GM19238 (cell line): ENCODE measurements around the gene GALNT17.
"Not testable (repeated sequence)": the region's sequence is repeated elsewhere in the genome, so short reads cannot be mapped to it uniquely, and the experiment has no call there.

ENCODE experiments used
- DNase-seq: peaks from one replicate; pipeline ENCODE4 v3.0.0; 2011; ENCODE audit warnings: low spot score; ENCODE audit not compliant: insufficient read length

GALNT17 gene

GRCh38 chr7:71618278-71618677, 486.3 kb downstream of the GALNT17 start:
- no peak for DNase-seq

GRCh38 chr7:71625545-71625944, 493.6 kb downstream of the GALNT17 start:
- DNase-seq: no peak

- no peak for DNase-seq
Measured at GRCh38 chr7:71626206-71626605, 494.3 kb downstream of the GALNT17 start.

- DNase-seq: no peak
Measured at GRCh38 chr7:71627651-71628050, 495.7 kb downstream of the GALNT17 start.

- no peak for DNase-seq
Measured at GRCh38 chr7:71630516-71630915, 498.6 kb downstream of the GALNT17 start.

- DNase-seq: no peak
Measured at GRCh38 chr7:71633551-71634008, 501.6 kb downstream of the GALNT17 start.

GRCh38 chr7:71635849-71636248, 503.9 kb downstream of the GALNT17 start:
- not testable (repeated sequence) for DNase-seq

GRCh38 chr7:71636329-71636728, 504.4 kb downstream of the GALNT17 start:
- DNase-seq: no peak

GRCh38 chr7:71637578-71637977, 505.6 kb downstream of the GALNT17 start:
- no peak for DNase-seq

GRCh38 chr7:71638108-71638507, 506.2 kb downstream of the GALNT17 start:
- no peak for DNase-seq

GRCh38 chr7:71639382-71640085, 507.6 kb downstream of the GALNT17 start:
- DNase-seq: no peak

GRCh38 chr7:71643031-71643430, 511.1 kb downstream of the GALNT17 start:
- not testable (repeated sequence) for DNase-seq

GRCh38 chr7:71645836-71646235, 513.9 kb downstream of the GALNT17 start:
- no peak for DNase-seq

- no peak for DNase-seq
Measured at GRCh38 chr7:71649812-71650211, 517.9 kb downstream of the GALNT17 start.

- DNase-seq: no peak
Measured at GRCh38 chr7:71650653-71651337, 518.9 kb downstream of the GALNT17 start.

GRCh38 chr7:71652510-71652909, 520.6 kb downstream of the GALNT17 start:
- DNase-seq: no peak

GRCh38 chr7:71657386-71657785, 525.4 kb downstream of the GALNT17 start:
- DNase-seq: no peak

GRCh38 chr7:71659622-71660021, 527.7 kb downstream of the GALNT17 start:
- DNase-seq: no peak

GRCh38 chr7:71661671-71662224, 529.8 kb downstream of the GALNT17 start:
- no peak for DNase-seq

GRCh38 chr7:71665716-71666115, 533.8 kb downstream of the GALNT17 start:
- DNase-seq: no peak

- no peak for DNase-seq
Measured at GRCh38 chr7:71668572-71668971, 536.6 kb downstream of the GALNT17 start.

GRCh38 chr7:71679480-71679879, 547.5 kb downstream of the GALNT17 start:
- DNase-seq: no peak

- no peak for DNase-seq
Measured at GRCh38 chr7:71682181-71682580, 550.2 kb downstream of the GALNT17 start.
